GM19239 (cell line): ENCODE results near the gene POLR1C.
A peak's percentile ranks its signal among the peaks of the same experiment; 100 is the strongest.
"Not testable (repeated sequence)": the region's sequence is repeated elsewhere in the genome, so short reads cannot be mapped to it uniquely, and the experiment has no call there.

Source experiments
- DNase-seq: peaks from one replicate; pipeline ENCODE4 v3.0.0; 2011; ENCODE audit warnings: low spot score; ENCODE audit not compliant: insufficient read length
- FAIRE-seq: peaks from 2 replicates; lab custom pipeline; 2011; peaks lifted over from hg19 to GRCh38; lab: Jason Lieb, UNC

Gene POLR1C

GRCh38 chr6:43491750-43492661, 24.9 kb upstream of the POLR1C start:
- FAIRE-seq = no peak
- DNase-seq = no peak

- DNase-seq (no peak), FAIRE-seq (no peak)
Measured at GRCh38 chr6:43492673-43493072, 24.2 kb upstream of the POLR1C start.

- DNase-seq (no peak), FAIRE-seq (no peak)
Measured at GRCh38 chr6:43493230-43493629, 23.7 kb upstream of the POLR1C start.

GRCh38 chr6:43493833-43494232, 23.1 kb upstream of the POLR1C start:
- no peak for DNase-seq
- no peak for FAIRE-seq

- DNase-seq = no peak
- no peak for FAIRE-seq
Measured at GRCh38 chr6:43494321-43494720, 22.6 kb upstream of the POLR1C start.

- DNase-seq (no peak), FAIRE-seq (no peak)
Measured at GRCh38 chr6:43494766-43495165, 22.1 kb upstream of the POLR1C start.

GRCh38 chr6:43495409-43495941, 21.4 kb upstream of the POLR1C start:
- FAIRE-seq = no peak
- no peak for DNase-seq

- DNase-seq (no peak), FAIRE-seq (no peak)
Measured at GRCh38 chr6:43496370-43497128, 20.3 kb upstream of the POLR1C start.

- DNase-seq (no peak), FAIRE-seq (no peak)
Measured at GRCh38 chr6:43497129-43497396, 19.8 kb upstream of the POLR1C start.

- FAIRE-seq (no peak), DNase-seq (no peak)
Measured at GRCh38 chr6:43497689-43498088, 19.2 kb upstream of the POLR1C start.

- FAIRE-seq, DNase-seq: not testable (repeated sequence)
Measured at GRCh38 chr6:43498291-43498690, 18.6 kb upstream of the POLR1C start.

GRCh38 chr6:43499028-43499815, 17.7 kb upstream of the POLR1C start:
- no peak for FAIRE-seq
- no peak for DNase-seq

- FAIRE-seq = no peak
Measured at GRCh38 chr6:43500921-43501320, 16.0 kb upstream of the POLR1C start.

GRCh38 chr6:43502666-43503065, 14.2 kb upstream of the POLR1C start:
- no peak for DNase-seq
- FAIRE-seq = no peak

More at GRCh38 chr6:43500921-43501320, 16.0 kb upstream of the POLR1C start:
- DNase-seq = no peak

GRCh38 chr6:43503443-43503842, 13.4 kb upstream of the POLR1C start:
- FAIRE-seq (no peak), DNase-seq (no peak)

- DNase-seq = no peak
- FAIRE-seq = no peak
Measured at GRCh38 chr6:43504756-43505593, 11.9 kb upstream of the POLR1C start.

- no peak for FAIRE-seq
Measured at GRCh38 chr6:43505718-43506117, 11.2 kb upstream of the POLR1C start.

GRCh38 chr6:43506171-43506570, 10.7 kb upstream of the POLR1C start:
- DNase-seq = no peak

More at GRCh38 chr6:43505718-43506117, 11.2 kb upstream of the POLR1C start:
- DNase-seq = no peak

GRCh38 chr6:43506667-43507471, 10.0 kb upstream of the POLR1C start:
- FAIRE-seq (peak; percentile 96), DNase-seq (peak; percentile 79)

More at GRCh38 chr6:43506171-43506570, 10.7 kb upstream of the POLR1C start:
- FAIRE-seq = no peak
